ENCODE results near the gene SRP68. TPM values are rescaled to one million over a fixed set of nuclear protein-coding genes. Genes with fewer than 3 reads are reported as not detected.
A peak's percentile ranks its signal among the peaks of the same experiment; 100 is the strongest.

The SRP68 gene
- total and polyA plus RNA-seq, 2 of the 4 experiments (the other 2 are of a cell fraction): 47.1 to 82.6 TPM

DNA sequence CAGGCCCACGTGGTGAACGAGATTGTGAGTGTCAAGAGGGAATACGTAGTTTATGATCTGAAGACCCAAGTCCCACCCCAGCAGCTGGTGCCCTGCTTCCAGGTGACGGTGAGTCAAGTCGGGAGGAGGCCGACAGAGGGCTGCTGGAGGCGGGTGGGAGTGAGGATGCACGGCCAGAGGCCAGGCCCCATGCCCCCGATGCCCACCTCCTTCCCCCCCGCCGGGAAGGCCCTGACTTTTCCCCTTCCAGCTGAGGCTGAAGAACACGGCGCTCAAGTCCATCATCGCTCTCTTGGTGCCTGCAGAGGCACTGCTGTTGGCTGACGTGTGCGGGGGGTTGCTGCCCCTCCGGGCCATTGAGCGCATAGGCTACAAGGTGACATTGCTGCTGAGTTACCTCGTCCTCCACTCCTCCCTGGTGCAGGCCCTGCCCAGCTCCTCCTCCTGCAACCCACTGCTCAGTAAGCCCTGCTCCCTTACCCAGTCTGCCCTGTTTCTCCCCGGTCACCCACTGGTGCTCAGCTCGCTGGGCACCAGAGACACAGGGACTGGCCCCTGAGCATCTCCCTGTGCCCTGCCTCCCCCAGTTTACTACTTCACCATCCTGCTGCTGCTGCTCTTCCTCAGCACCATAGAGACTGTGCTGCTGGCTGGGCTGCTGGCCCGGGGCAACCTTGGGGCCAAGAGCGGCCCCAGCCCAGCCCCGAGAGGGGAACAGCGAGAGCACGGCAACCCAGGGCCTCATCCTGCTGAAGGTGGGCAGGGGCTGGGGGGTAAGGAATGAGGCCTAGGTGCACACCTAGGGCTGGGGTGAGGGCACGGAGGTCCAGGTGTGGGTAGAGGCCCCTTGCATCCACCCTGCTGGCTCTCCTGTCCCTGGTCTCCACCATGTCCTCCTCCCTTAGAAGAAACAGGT lies 9.2 kb upstream of the SRP68 start (continued):
- TF ChIP-seq CEBPB (IDR thresholded peaks at IDR 0.05; ENCODE audit: low read depth, low read length): no peak

DNA sequence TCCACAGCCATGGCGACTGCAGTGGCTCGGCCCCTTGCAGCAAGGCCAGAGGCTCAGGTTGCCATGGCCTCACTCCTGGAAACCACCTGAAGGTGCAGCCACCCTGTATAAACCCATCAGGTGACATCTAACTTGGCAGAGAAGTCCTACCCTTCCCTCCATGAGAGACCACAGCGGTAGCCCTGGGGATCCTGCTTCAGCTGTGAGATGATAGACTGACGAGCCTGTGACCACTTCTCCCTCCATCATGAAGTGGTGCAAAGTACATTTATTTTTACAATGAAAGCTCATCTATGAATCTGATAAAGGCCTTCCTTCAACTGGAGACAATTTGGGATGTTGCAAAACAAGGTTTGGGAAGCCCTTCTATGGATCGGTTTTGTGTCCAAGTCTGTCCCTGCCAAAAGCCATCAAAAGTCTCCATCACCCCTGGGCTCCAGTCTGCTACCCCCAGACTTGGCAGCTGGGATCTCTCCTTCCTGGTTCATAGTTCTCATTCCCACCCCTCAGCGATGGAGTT lies 8.5 kb upstream of the SRP68 start:
- no peak overlapping the region for H3K56ac ChIP-seq (ENCODE audit: extremely low read depth, insufficient read depth, low read length)
- H3K9me3 ChIP-seq (ENCODE audit: control insufficient read depth, insufficient read depth, low read length): no peaks in the 10 kb centered on the region
- no CpG with 5 or more reads among the region's 6 CpGs for WGBS, 2 experiments (ENCODE audit: extremely low coverage in 2 of 2, insufficient read length in 1 of 2)
- H3K36me3 ChIP-seq (ENCODE audit: control insufficient read depth, insufficient read depth, low read length): peaks cover 34% of the 10 kb centered on the region
- H4K8ac ChIP-seq (ENCODE audit: low read depth in 2 of 2, low read length in 2 of 2): no peak overlapping the region
- no peak overlapping the region for H2BK15ac ChIP-seq (ENCODE audit: low read depth, low read length)
- H3K23ac ChIP-seq (ENCODE audit: low read depth, low read length): no peak overlapping the region
- no peak overlapping the region for H2BK120ac ChIP-seq (ENCODE audit: low read depth, low read length)
- H2AK9ac ChIP-seq (replicated peaks; ENCODE audit: low read depth, low read length, poor library complexity): peak overlapping the region; percentile 45
- no peaks in the 10 kb centered on the region for H3K4me1 ChIP-seq (ENCODE audit: control insufficient read depth, insufficient read depth, low read length)
- H4K5ac ChIP-seq (ENCODE audit: low read depth, low read length): no peak overlapping the region
- CTCF ChIA-PET: no interaction called here
- no peak overlapping the region for H3K9ac ChIP-seq (ENCODE audit: low read depth, low read length)
- no peak overlapping the region for H3K4ac ChIP-seq (ENCODE audit: low read depth, low read length)
- POLR2A ChIA-PET (ENCODE audit: unreplicated experiment): interaction anchor here (0.6 kb wide), 1 partner anchor 8 kb away, joined by 3 read pairs; the partner anchor contains the start of gene SRP68
- H3K9me1 ChIP-seq (ENCODE audit: insufficient read depth, low read length): peaks cover 8% of the 10 kb centered on the region; the same call in 1 of the 2 replicates
- no peaks in the 10 kb centered on the region for H3K79me1 ChIP-seq (ENCODE audit: low read depth in 1 of 2, low read length in 2 of 2)
- H3K4me3 ChIP-seq (ENCODE audit: insufficient read depth, low read depth, low read length): no peak overlapping the region
- H2AFZ ChIP-seq (replicated peaks; ENCODE audit: low read length, poor library complexity): no peak overlapping the region
- no peak overlapping the region for H3K4me2 ChIP-seq (ENCODE audit: low read depth, low read length)
- no peak overlapping the region for H4K91ac ChIP-seq (ENCODE audit: insufficient read depth, low read depth, low read length)
- H2BK20ac ChIP-seq (ENCODE audit: low read depth, low read length): no peak overlapping the region
- in situ Hi-C loops (cut with MboI; ENCODE audit: low sequenced_read_pairs) (no loop called here), dilution Hi-C loops (cut with HindIII; ENCODE audit: low sequenced_read_pairs, unreplicated experiment) (no loop called here), intact Hi-C loops (cut with micrococcal nuclease) (no loop called here)
- no peak overlapping the region for H2AK5ac ChIP-seq (ENCODE audit: low read depth, low read length)
- H3K27ac ChIP-seq (ENCODE audit: insufficient read depth, low read length): no peak overlapping the region
- no TSS peak for BruUV-seq (replicated peaks)
- H3K27me3 ChIP-seq (ENCODE audit: control insufficient read depth, insufficient read depth, low read length): peaks cover 44% of the 10 kb centered on the region
- no peak overlapping the region for H3K14ac ChIP-seq (replicated peaks; ENCODE audit: low read depth, low read length)
- no peak for DNase-seq
- no peak overlapping the region for H2BK5ac ChIP-seq (ENCODE audit: low read depth, low read length, poor library complexity, severe bottlenecking)
- no peak for ATAC-seq (ENCODE audit: low read depth)
- H3K18ac ChIP-seq (ENCODE audit: low read depth, low read length): no peak overlapping the region
- H4K20me1 ChIP-seq (ENCODE audit: insufficient read depth, low read length): peaks cover 14% of the 10 kb centered on the region
- TF ChIP-seq SMC3 (IDR thresholded peaks at IDR 0.05; ENCODE audit: low read depth, low read length): no peak
- no peak for TF ChIP-seq CEBPB (IDR thresholded peaks at IDR 0.05; ENCODE audit: low read depth, low read length)
- no peak for TF ChIP-seq BHLHE40 (IDR thresholded peaks at IDR 0.05; ENCODE audit: low read depth, low read length)
- TF ChIP-seq, protein P1, sequence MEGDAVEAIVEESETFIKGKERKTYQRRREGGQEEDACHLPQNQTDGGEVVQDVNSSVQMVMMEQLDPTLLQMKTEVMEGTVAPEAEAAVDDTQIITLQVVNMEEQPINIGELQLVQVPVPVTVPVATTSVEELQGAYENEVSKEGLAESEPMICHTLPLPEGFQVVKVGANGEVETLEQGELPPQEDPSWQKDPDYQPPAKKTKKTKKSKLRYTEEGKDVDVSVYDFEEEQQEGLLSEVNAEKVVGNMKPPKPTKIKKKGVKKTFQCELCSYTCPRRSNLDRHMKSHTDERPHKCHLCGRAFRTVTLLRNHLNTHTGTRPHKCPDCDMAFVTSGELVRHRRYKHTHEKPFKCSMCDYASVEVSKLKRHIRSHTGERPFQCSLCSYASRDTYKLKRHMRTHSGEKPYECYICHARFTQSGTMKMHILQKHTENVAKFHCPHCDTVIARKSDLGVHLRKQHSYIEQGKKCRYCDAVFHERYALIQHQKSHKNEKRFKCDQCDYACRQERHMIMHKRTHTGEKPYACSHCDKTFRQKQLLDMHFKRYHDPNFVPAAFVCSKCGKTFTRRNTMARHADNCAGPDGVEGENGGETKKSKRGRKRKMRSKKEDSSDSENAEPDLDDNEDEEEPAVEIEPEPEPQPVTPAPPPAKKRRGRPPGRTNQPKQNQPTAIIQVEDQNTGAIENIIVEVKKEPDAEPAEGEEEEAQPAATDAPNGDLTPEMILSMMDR (conservative IDR thresholded peaks at IDR 0.05; ENCODE audit: low read depth, low read length): no peak
- no peak for TF ChIP-seq FOS (IDR thresholded peaks at IDR 0.05; ENCODE audit: low read depth, low read length)
- TF ChIP-seq, protein P2, sequence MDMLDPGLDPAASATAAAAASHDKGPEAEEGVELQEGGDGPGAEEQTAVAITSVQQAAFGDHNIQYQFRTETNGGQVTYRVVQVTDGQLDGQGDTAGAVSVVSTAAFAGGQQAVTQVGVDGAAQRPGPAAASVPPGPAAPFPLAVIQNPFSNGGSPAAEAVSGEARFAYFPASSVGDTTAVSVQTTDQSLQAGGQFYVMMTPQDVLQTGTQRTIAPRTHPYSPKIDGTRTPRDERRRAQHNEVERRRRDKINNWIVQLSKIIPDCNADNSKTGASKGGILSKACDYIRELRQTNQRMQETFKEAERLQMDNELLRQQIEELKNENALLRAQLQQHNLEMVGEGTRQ (IDR thresholded peaks at IDR 0.05; ENCODE audit: low read depth, low read length): no peak
- no peak for TF ChIP-seq RAD21 (IDR thresholded peaks at IDR 0.05; ENCODE audit: low read length)
- no peak for TF ChIP-seq POLR2A (IDR thresholded peaks at IDR 0.05; ENCODE audit: low read depth, low read length)
- no peak for TF ChIP-seq RFX5 (IDR thresholded peaks at IDR 0.05; ENCODE audit: low read depth, low read length)
- TF ChIP-seq NFE2L2 (IDR thresholded peaks at IDR 0.05; ENCODE audit: low read depth, low read length): no peak
- no peak for TF ChIP-seq CHD1 (IDR thresholded peaks at IDR 0.05; ENCODE audit: low read depth, low read length)
- no peak for TF ChIP-seq RCOR1 (IDR thresholded peaks at IDR 0.05; ENCODE audit: insufficient replicate concordance, low read length)
- no peak for TF ChIP-seq MAZ (IDR thresholded peaks at IDR 0.05; ENCODE audit: borderline replicate concordance, low read depth, low read length)
- no peak for TF ChIP-seq MXI1 (IDR thresholded peaks at IDR 0.05; ENCODE audit: borderline replicate concordance, low read depth, low read length)

All from IMR-90 (cell line).